Measurements from ENCODE around the gene FOXJ2.

The FOXJ2 gene

GRCh38 chr12:8052679-8053078, 20.2 kb downstream of the FOXJ2 start:
- no peak for DNase-seq (ENCODE audit: low read depth)
- TF ChIP-seq, protein P1, sequence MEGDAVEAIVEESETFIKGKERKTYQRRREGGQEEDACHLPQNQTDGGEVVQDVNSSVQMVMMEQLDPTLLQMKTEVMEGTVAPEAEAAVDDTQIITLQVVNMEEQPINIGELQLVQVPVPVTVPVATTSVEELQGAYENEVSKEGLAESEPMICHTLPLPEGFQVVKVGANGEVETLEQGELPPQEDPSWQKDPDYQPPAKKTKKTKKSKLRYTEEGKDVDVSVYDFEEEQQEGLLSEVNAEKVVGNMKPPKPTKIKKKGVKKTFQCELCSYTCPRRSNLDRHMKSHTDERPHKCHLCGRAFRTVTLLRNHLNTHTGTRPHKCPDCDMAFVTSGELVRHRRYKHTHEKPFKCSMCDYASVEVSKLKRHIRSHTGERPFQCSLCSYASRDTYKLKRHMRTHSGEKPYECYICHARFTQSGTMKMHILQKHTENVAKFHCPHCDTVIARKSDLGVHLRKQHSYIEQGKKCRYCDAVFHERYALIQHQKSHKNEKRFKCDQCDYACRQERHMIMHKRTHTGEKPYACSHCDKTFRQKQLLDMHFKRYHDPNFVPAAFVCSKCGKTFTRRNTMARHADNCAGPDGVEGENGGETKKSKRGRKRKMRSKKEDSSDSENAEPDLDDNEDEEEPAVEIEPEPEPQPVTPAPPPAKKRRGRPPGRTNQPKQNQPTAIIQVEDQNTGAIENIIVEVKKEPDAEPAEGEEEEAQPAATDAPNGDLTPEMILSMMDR (IDR thresholded peaks at IDR 0.05; ENCODE audit: insufficient read depth, low read depth, low read length, missing control alignments) = no peak

GRCh38 chr12:8054816-8055215, 22.3 kb downstream of the FOXJ2 start:
- no peak overlapping the region for H3K4me3 ChIP-seq (ENCODE audit: low read depth, low read length)
- TF ChIP-seq, protein P1 (IDR thresholded peaks at IDR 0.05; ENCODE audit: insufficient read depth, low read depth, low read length, missing control alignments) = no peak
- no peak for DNase-seq (ENCODE audit: low read depth)

More at GRCh38 chr12:8052679-8053078, 20.2 kb downstream of the FOXJ2 start:
- no peak overlapping the region for H3K4me3 ChIP-seq (ENCODE audit: low read depth, low read length)

DNA sequence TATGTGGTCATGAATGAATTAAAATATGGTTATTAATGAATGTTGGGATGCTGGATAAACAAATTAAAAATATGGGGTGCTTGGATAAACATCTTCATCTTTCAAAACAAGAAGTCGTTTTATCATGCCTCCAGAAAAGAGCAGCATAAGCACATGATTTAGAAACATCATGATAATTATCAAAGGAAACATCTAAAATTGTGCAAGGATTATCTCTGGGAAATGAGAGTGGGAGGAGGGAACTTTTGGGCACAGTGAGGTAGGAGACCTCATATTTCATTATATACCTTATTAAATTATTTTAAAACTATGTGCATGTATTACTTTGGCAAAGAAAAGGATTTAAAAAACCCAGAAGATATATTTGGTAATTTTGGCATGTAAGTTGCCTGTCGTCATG, 24.8 kb downstream of the FOXJ2 start:
- no peak overlapping the region for H3K4me3 ChIP-seq (ENCODE audit: low read depth, low read length)
- TF ChIP-seq, protein P1 (IDR thresholded peaks at IDR 0.05; ENCODE audit: insufficient read depth, low read depth, low read length, missing control alignments) = no peak
- DNase-seq (ENCODE audit: low read depth) = no peak

DNA sequence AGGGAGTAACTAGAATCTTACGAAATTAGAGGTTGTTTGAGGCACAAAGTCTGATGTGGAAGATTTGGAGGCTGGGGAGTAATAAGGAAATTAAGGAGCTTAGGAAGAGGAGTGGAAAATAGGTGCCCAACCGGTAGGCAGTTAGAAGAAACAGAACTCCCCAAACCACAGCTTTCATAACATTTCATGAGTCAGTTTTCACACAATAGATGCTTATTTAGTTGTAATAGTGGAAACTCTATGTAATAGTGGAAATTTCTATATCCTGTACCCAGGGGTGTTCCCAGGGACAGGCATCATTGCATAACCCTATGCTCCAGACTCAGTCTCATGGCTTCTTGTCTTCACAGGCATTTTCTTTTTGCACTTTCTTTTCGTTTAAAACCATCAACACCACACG, 25.3 kb downstream of the FOXJ2 start:
- TF ChIP-seq, protein P1 (IDR thresholded peaks at IDR 0.05; ENCODE audit: insufficient read depth, low read depth, low read length, missing control alignments) = no peak
- DNase-seq (ENCODE audit: low read depth) = no peak
- no peak overlapping the region for H3K4me3 ChIP-seq (ENCODE audit: low read depth, low read length)

DNA sequence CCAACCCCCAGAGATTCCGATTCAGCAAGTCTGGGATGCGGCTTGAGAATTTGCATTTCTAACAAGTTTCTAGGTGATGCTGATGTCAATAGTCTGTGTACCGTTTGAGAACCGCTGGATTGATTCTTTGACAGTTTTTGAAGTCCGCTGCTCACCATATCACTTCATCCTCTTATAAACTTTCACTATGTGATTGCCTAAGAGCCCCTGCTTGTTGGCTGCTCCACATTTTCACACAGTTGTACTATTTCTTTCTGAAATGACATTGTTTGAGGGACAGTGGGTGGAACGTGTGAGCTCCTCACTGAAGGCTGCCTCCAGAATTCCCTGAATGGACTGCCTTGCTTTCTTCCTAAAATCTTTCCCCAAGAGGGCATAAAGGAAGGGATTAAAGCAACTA, 26.0 kb downstream of the FOXJ2 start:
- H3K4me3 ChIP-seq (ENCODE audit: low read depth, low read length) = no peak overlapping the region

DNA sequence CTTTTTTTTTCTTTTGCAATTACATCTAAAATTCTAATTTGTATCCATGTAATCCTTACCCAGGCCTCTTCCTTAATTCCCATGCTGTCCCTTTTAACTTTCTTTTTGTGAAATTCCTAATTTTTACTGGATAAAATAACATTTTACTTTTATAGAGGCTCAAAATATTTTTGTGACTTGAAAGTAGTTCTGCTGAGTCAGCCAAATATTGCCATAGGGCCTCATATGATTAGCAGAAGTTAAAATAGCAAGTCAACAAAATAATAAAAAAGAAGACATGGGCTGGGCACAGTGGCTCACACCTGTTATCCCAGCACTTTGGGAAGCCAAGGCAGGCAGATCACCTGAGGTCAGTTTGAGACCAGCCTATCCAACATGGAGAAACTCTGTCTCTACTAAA, 31.6 kb downstream of the FOXJ2 start:
- TF ChIP-seq, protein P1 (IDR thresholded peaks at IDR 0.05; ENCODE audit: insufficient read depth, low read depth, low read length, missing control alignments) = no peak
- H3K4me3 ChIP-seq (ENCODE audit: low read depth, low read length) = no peak overlapping the region
- DNase-seq (ENCODE audit: low read depth) = no peak

More for the DNA sequence above, 26.0 kb downstream of the FOXJ2 start:
- no peak for DNase-seq (ENCODE audit: low read depth)
- TF ChIP-seq, protein P1 (IDR thresholded peaks at IDR 0.05; ENCODE audit: insufficient read depth, low read depth, low read length, missing control alignments) = no peak

- peak; percentile 46 for DNase-seq (ENCODE audit: low read depth)
- TF ChIP-seq, protein P1 (IDR thresholded peaks at IDR 0.05; ENCODE audit: insufficient read depth, low read depth, low read length, missing control alignments) = no peak
Measured at GRCh38 chr12:8065991-8066594, 33.6 kb downstream of the FOXJ2 start, which contains the start of gene C3AR1. Gene C3AR1 (minus strand): TSS chr12:8066359. CDS start chr12:8060185, 6,174 bp downstream.

More at GRCh38 chr12:8065991-8066594, 33.6 kb downstream of the FOXJ2 start, which contains the start of gene C3AR1:
- H3K4me3 ChIP-seq (ENCODE audit: low read depth, low read length) = no peak within 1 kb of the TSS

All from GM12865 (cell line).